Myocyte (in vitro differentiated cells): Measurements from ENCODE around the gene EBF4. TPM values are rescaled to one million over a fixed set of nuclear protein-coding genes. Genes with fewer than 3 reads are reported as not detected.

Experiments used
- DNase-seq: peaks from one replicate; pipeline ENCODE4 v3.0.0-alpha.2; 2012; ENCODE audit warnings: low read depth
- total RNA-seq: library from RNA; depleted of rRNA; stranded (reverse); fragments of >200 nt; gene quantifications from 2 replicates; pipeline ENCODE4 v1.2.3, GENCODE V29; 2014

EBF4 gene
- total RNA-seq, 1 donor from 2014 or later: 0.94 TPM

GRCh38 chr20:2793471-2793870, 100.9 kb downstream of the EBF4 start:
- DNase-seq: no peak

- DNase-seq: no peak
These were observed 101.7 kb downstream of the EBF4 start for GRCh38 chr20:2794202-2794748.

GRCh38 chr20:2794866-2795447, 102.4 kb downstream of the EBF4 start:
- no peak for DNase-seq

GRCh38 chr20:2795451-2795850, 102.9 kb downstream of the EBF4 start:
- DNase-seq: no peak

GRCh38 chr20:2796011-2796660, 103.6 kb downstream of the EBF4 start:
- DNase-seq: no peak

GRCh38 chr20:2797136-2797983, 104.8 kb downstream of the EBF4 start:
- DNase-seq: no peak

- DNase-seq: no peak
These were observed 105.7 kb downstream of the EBF4 start for GRCh38 chr20:2798095-2798805.

GRCh38 chr20:2798814-2799213, 106.2 kb downstream of the EBF4 start:
- no peak for DNase-seq

- no peak for DNase-seq
These were observed 106.7 kb downstream of the EBF4 start for GRCh38 chr20:2799271-2799670.

- DNase-seq: no peak
These were observed 107.3 kb downstream of the EBF4 start for GRCh38 chr20:2799688-2800520.

- no peak for DNase-seq
These were observed 108.1 kb downstream of the EBF4 start, which contains the start of gene CPXM1 for GRCh38 chr20:2800521-2801285. TSS of gene CPXM1 (minus strand) at chr20:2800627. CDS start at chr20:2800572, 55 bp downstream.

GRCh38 chr20:2801286-2801728, 108.7 kb downstream of the EBF4 start:
- no peak for DNase-seq

GRCh38 chr20:2804041-2804828, 111.7 kb downstream of the EBF4 start:
- no peak for DNase-seq

GRCh38 chr20:2804852-2805688, 112.5 kb downstream of the EBF4 start:
- no peak for DNase-seq

GRCh38 chr20:2805689-2806350, 113.2 kb downstream of the EBF4 start:
- no peak for DNase-seq

GRCh38 chr20:2806351-2806701, 113.7 kb downstream of the EBF4 start:
- DNase-seq: no peak

- no peak for DNase-seq
These were observed 114.4 kb downstream of the EBF4 start for GRCh38 chr20:2807019-2807418.
